Right forelimb (tissue), 1 donor: Measurements from ENCODE around the gene CAPRIN1.
A peak's percentile ranks its signal among the peaks of the same experiment; 100 is the strongest.

ENCODE experiments used
- DNase-seq: peaks from one replicate; pipeline ENCODE4 v3.0.0-alpha.2; 2018

CAPRIN1 gene

GRCh38 chr11:34146866-34147265, 95.3 kb downstream of the CAPRIN1 start:
- no peak for DNase-seq

GRCh38 chr11:34147581-34147980, 96.0 kb downstream of the CAPRIN1 start:
- DNase-seq, result no peak

- peak; percentile 22 for DNase-seq
Measured at GRCh38 chr11:34148504-34149165, 97.1 kb downstream of the CAPRIN1 start.

GRCh38 chr11:34149274-34149673, 97.7 kb downstream of the CAPRIN1 start:
- DNase-seq, result peak; percentile 15

GRCh38 chr11:34149786-34150185, 98.3 kb downstream of the CAPRIN1 start:
- DNase-seq, result no peak

GRCh38 chr11:34150494-34151151, 99.1 kb downstream of the CAPRIN1 start:
- DNase-seq, result no peak
